Measurements from ENCODE around the gene ATF3.

GRCh38 chr1:212656730-212657129, 48.2 kb downstream of the ATF3 start:
- TF ChIP-seq CTCF (conservative IDR thresholded peaks at IDR 0.05) (no peak), EZH2 (IDR thresholded peaks at IDR 0.05; ENCODE audit: low read depth) (no peak)
